ENCODE data around the gene ASB6. TPM values are rescaled to one million over a fixed set of nuclear protein-coding genes. Genes with fewer than 3 reads are reported as not detected.

Gene ASB6
- total and polyA plus RNA-seq, 2 of the 13 experiments (the other 11 are each of a cell fraction or from before 2014, with no cell fraction given) = 8.2 to 8.4 TPM

DNA sequence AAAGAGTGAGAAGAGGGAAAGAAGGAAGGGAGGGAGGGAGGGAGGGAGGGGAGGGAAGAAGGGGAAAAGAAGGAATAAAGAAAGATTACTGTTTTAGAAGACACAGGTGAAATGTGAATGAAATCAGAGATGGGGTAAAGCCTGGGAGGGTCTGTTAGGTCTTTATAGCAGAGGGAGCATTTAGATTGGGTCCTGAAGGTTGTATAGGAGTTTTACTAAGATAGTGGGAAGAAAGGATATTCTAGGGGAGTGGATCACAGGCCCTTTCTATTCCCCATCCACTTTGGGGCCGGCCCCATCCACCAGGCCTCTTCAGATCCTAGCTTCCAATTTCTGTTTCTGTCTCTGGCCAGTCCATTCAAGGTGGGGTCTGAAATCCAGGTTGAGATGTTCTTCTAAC lies 56.6 kb downstream of the ASB6 start:
- ATAC-seq = no peak

More for the DNA sequence above, 56.6 kb downstream of the ASB6 start:
- Histone ChIP-seq H3K79me2 (ENCODE audit: insufficient read depth, low read length) (peaks cover 9% of the 10 kb centered on the region), H3K4me3 (replicated peaks in 1 of 3; ENCODE audit: insufficient read depth in 1 of 3, low read depth in 2 of 3, low read length in 3 of 3) (no peak overlapping the region), H3K27me3 (ENCODE audit: control insufficient read depth in 1 of 2, insufficient read depth in 2 of 2, low read length in 2 of 2) (no peaks in the 10 kb centered on the region), H3K4me2 (ENCODE audit: low read depth, low read length) (no peak overlapping the region), H3K36me3 (replicated peaks in 1 of 2; ENCODE audit: control insufficient read depth in 1 of 2, insufficient read depth in 2 of 2, low read length in 2 of 2) (no peaks in the 10 kb centered on the region), H3K9ac (ENCODE audit: insufficient read depth, low read depth, low read length) (no peak overlapping the region), H3K4me1 (ENCODE audit: insufficient read depth, low read length) (peaks cover 57% of the 10 kb centered on the region), H2AFZ (ENCODE audit: low read length) (no peak overlapping the region), H3K9me3 (ENCODE audit: low read length) (no peaks in the 10 kb centered on the region), H4K20me1 (ENCODE audit: insufficient read depth, low read length) (no peaks in the 10 kb centered on the region), H3K27ac (ENCODE audit: extremely low read length, insufficient read depth, low read length) (no peak overlapping the region)
- DNase-seq (ENCODE audit: low spot score) (no peak), FAIRE-seq (no peak)
- no TSS peak for BruUV-seq (replicated peaks)
- in situ Hi-C loops (cut with HindIII; ENCODE audit: extremely low pct_ligation_motif_present, low pct_unique_long_range_greater_than_20kb) = no loop called here
- CTCF ChIA-PET (ENCODE audit: low intra/inter-chr PET ratio, low total read pairs) = no interaction called here
- intact Hi-C loops (cut with micrococcal nuclease; ENCODE audit: unreplicated experiment) = no loop called here
- 82% methylated on average over 1 of the region's 1 CpG for WGBS (ENCODE audit: low lambda C conversion rate)
- POLR2A ChIA-PET = interaction anchor here (2.7 kb wide), 1 partner anchor 21 kb away, joined by 7 read pairs; no protein-coding TSS in a partner anchor
- TF ChIP-seq HNRNPK (IDR thresholded peaks at IDR 0.05; ENCODE audit: low read depth, low read length, poor library complexity, severe bottlenecking) (peak; percentile 18), ETV6 (CRISPR knock-in tag; conservative IDR thresholded peaks at IDR 0.05) (no peak), ZBTB3 (CRISPR knock-in tag; IDR thresholded peaks at IDR 0.05; ENCODE audit: borderline replicate concordance, low read depth) (no peak), ASH2L (IDR thresholded peaks at IDR 0.05; ENCODE audit: insufficient read length, low read depth, low read length) (no peak), TOPORS (CRISPR knock-in tag; IDR thresholded peaks at IDR 0.05) (no peak)

Other genes starting within 250 kb of the ASB6 start
- not detected in 2 replicates for gene C9orf50, start 21.1 kb downstream of the ASB6 start, total RNA-seq (2016; rRNA removed; fragmentation: Illumina TruSeq; extraction: Trizol)
- gene C9orf50, start 21.1 kb downstream of the ASB6 start, polyA plus RNA-seq (2011; rRNA removed) = not detected in 2 replicates
- gene NTMT1, start 16.0 kb downstream of the ASB6 start, total RNA-seq (2016; rRNA removed; fragmentation: Illumina TruSeq; extraction: Trizol) = 51.0 and 53.8 TPM in 2 replicates
- gene NTMT1, start 16.0 kb downstream of the ASB6 start, polyA plus RNA-seq (2011; rRNA removed) = 49.1 and 52.7 TPM in 2 replicates
- gene PRRX2, start 23.5 kb upstream of the ASB6 start, total RNA-seq (2016; rRNA removed; fragmentation: Illumina TruSeq; extraction: Trizol) = not detected in 2 replicates
- gene PRRX2, start 23.5 kb upstream of the ASB6 start, polyA plus RNA-seq (2011; rRNA removed) = 0.05 TPM in 1 of 2 replicates, not detected in the other
- gene PTGES, start 110.9 kb upstream of the ASB6 start, total RNA-seq (2016; rRNA removed; fragmentation: Illumina TruSeq; extraction: Trizol) = 0.07 TPM in 1 of 2 replicates, not detected in the other
- gene PTGES, start 110.9 kb upstream of the ASB6 start, polyA plus RNA-seq (2011; rRNA removed) = not detected in 2 replicates
- gene TOR1B, start 161.0 kb upstream of the ASB6 start, total RNA-seq (2016; rRNA removed; fragmentation: Illumina TruSeq; extraction: Trizol) = 8.2 and 18.1 TPM in 2 replicates
- 21.3 and 22.8 TPM in 2 replicates for gene TOR1B, start 161.0 kb upstream of the ASB6 start, polyA plus RNA-seq (2011; rRNA removed)
- gene TOR1A, start 182.0 kb upstream of the ASB6 start, total RNA-seq (2016; rRNA removed; fragmentation: Illumina TruSeq; extraction: Trizol) = 18.6 and 31.6 TPM in 2 replicates
- gene TOR1A, start 182.0 kb upstream of the ASB6 start, polyA plus RNA-seq (2011; rRNA removed) = 39.6 and 41.4 TPM in 2 replicates
- gene C9orf78, start 193.1 kb upstream of the ASB6 start, total RNA-seq (2016; rRNA removed; fragmentation: Illumina TruSeq; extraction: Trizol) = 35.5 and 49.0 TPM in 2 replicates
- 14.7 and 18.4 TPM in 2 replicates for gene C9orf78, start 193.1 kb upstream of the ASB6 start, polyA plus RNA-seq (2011; rRNA removed)
- 2.9 and 4.4 TPM in 2 replicates for gene USP20, start 193.3 kb upstream of the ASB6 start, total RNA-seq (2016; rRNA removed; fragmentation: Illumina TruSeq; extraction: Trizol)
- gene USP20, start 193.3 kb upstream of the ASB6 start, polyA plus RNA-seq (2011; rRNA removed) = 5.9 and 8.7 TPM in 2 replicates